Measurements from ENCODE around the gene GAB3.
A peak's percentile ranks its signal among the peaks of the same experiment; 100 is the strongest.

The GAB3 gene

DNA sequence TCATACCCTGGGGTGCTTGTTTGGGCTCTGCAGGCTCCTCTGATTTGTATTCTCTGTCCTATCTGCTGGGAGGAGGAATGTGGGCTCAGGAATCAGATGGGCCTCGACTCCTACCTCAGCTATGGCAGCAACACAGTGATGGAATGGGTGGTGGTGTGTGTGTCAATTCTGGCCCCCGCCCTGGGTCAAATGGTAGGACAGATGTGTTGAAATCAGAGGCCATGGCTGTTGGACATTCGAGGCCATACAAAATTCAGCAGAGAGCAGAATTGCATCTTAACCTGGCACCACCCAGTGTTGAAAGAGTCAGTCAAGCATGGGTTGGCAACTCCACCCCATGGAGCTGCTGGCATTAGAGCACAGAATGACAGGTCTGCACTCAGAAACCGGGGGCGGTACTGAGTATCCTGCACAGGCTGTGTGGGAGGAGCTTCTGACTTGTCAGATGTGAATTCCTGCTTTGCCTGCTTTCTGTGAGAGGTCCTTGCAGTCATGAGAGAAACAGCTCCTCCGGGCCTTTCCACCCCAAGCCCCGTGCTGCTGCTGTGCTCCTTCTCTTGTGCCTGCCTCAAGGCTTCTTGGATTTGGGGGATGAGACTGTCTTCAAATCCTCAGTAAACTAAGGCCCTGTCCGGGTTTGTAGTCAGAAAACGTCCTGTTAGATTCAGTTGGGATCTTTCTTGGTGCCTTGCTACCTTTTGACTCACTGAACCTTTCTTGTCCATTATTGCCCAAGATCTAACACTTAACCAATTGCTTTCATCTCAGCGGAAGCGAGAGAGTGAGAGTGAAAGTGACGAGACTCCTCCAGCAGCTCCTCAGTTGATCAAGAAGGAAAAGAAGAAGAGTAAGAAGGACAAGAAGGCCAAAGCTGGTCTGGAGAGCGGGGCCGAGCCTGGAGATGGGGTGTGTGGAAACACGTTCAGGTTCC lies 24.8 kb upstream of the GAB3 start:
- H3K4me3 ChIP-seq (ENCODE audit: low read length): no peak overlapping the region
- TF ChIP-seq CTCF (conservative IDR thresholded peaks at IDR 0.05; ENCODE audit: low read length): no peak
- no peak for DNase-seq (ENCODE audit: low read depth)

GRCh38 chrX:154774622-154775021 lies 23.7 kb upstream of the GAB3 start:
- TF ChIP-seq CTCF (conservative IDR thresholded peaks at IDR 0.05; ENCODE audit: low read length): no peak
- no peak overlapping the region for H3K4me3 ChIP-seq (ENCODE audit: low read length)
- DNase-seq (ENCODE audit: low read depth): no peak

GRCh38 chrX:154762537-154763296 lies 11.8 kb upstream of the GAB3 start, which contains the start of gene DKC1:
TSS of gene DKC1 (plus strand) at chrX:154762864. CDS start at chrX:154762966, 102 bp downstream.
- TF ChIP-seq CTCF (conservative IDR thresholded peaks at IDR 0.05; ENCODE audit: low read length): no peak
- peak; percentile 93 for DNase-seq (ENCODE audit: low read depth)
- H3K4me3 ChIP-seq (ENCODE audit: low read length): peak within 1 kb of the TSS; percentile 73

DNA sequence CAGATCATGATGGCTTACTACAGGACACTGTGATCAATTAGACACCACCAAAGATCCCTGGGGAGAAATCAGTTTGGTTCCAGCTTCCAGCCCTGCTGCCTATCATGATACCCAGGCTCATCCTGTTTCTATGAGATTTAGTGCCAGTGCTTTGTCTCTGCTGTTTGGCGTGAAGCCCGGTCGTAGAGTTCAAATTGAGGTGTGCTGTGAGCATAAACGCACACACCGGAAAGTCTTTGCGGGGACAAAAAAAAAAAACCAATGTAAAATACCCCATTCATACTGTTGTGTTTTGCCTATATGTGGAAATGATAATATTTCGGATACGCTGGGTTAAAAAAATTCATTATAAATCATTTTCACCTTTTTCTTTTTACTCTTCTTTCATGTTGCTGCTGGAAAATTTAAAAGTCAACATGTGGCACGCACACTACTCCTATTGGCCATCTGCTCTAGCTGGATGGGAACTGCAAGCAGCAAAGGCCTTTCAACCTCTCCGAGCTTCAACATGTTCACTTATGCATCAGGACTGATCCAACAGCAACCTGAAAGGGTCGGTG lies 11.2 kb upstream of the GAB3 start:
- DNase-seq (ENCODE audit: low read depth): no peak
- no peak for TF ChIP-seq CTCF (conservative IDR thresholded peaks at IDR 0.05; ENCODE audit: low read length)
- peak overlapping the region; percentile 68 for H3K4me3 ChIP-seq (ENCODE audit: low read length)

DNA sequence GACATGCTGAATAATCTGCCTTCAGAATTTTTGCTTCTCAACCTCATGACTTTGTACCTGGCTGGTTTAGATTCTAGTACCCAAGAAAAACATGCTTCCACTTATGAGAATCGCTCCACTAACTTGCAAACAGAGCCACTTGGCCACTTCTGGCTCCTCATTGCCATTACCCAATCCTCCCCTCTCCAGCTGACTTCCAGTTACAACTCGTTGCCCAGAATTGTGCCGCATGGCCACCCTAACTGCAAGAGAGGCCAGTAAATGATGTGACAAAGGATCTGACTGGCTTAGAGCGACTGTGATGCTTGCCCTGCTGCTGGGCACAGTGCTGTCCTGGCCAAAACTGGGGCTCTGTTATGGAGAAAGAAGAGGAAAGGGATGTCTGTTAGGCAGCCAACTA lies 7.8 kb upstream of the GAB3 start:
- no peak overlapping the region for H3K4me3 ChIP-seq (ENCODE audit: low read length)
- no peak for DNase-seq (ENCODE audit: low read depth)
- TF ChIP-seq CTCF (conservative IDR thresholded peaks at IDR 0.05; ENCODE audit: low read length): no peak

DNA sequence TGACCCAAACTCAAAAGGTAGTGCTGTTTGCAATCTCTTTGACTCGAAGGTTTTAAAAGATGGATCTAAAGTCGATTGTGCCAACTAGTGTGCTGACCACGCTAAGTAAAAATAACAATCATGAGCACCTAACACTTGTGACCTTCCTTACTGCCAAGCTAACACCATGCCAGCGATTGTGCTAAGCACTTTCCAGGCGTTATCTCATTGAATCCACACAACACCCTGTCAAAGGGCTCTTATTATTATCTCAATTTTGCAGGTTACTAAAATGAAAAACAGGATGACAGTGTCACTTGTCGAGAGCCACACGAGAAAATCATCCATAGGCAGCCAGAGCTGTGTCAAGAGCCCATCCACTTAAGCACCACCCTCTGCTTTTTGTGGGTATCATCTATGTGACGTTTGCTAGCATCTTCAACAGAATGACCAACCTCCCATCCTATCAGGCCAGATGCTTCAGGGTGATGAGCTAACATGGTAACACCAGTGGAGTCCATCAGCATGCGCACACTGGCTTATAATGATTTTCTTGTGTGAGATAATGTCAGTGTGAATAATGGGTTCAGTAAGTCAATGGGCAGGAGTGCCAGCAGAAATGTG lies 893 bp upstream of the GAB3 start:
- TF ChIP-seq CTCF (conservative IDR thresholded peaks at IDR 0.05; ENCODE audit: low read length): no peak
- no peak for DNase-seq (ENCODE audit: low read depth)
- no peak overlapping the region for H3K4me3 ChIP-seq (ENCODE audit: low read length)
